ENCODE results near the gene RAP2A.

DNA sequence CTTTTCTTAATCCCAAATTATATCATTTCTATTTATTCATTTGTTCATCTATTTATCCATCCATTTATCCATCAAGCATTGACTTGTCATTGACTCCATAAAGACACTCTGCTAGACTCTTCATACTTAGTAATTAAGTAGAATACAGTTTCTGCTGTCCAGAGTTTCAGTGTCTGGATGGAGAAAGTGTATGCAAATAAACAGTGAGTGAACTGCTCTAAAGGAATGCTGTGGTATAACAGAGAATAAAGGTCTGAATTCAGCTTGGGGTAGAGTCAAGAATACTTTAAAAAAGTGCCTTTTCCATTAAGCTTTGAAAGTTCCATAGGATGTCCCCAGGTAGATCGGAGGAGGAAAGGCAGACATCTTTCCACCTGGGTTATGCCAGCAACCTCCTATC, 51.4 kb downstream of the RAP2A start:
- TF ChIP-seq CTCF (IDR thresholded peaks at IDR 0.05) (no peak), POLR2A (IDR thresholded peaks at IDR 0.05) (no peak)
